ENCODE data around the gene SUSD3. TPM values are rescaled to one million over a fixed set of nuclear protein-coding genes. Genes with fewer than 3 reads are reported as not detected.

The SUSD3 gene
- total RNA-seq, 1 donor from 2014 or later = not detected

- H3K27ac Mint-ChIP-seq (ENCODE audit: unreplicated experiment) = peak overlapping the region; percentile 50
- no peak overlapping the region for H3K4me3 Mint-ChIP-seq
- no peaks in the 10 kb centered on the region for H3K36me3 Mint-ChIP-seq (ENCODE audit: low read depth)
- no peak for DNase-seq (ENCODE audit: low read depth, low spot score)
- H3K27me3 Mint-ChIP-seq (ENCODE audit: low read depth) = no peaks in the 10 kb centered on the region
- H3K9me3 Mint-ChIP-seq = peaks cover 3% of the 10 kb centered on the region
- no peaks in the 10 kb centered on the region for H3K4me1 Mint-ChIP-seq
- TF ChIP-seq CTCF (conservative IDR thresholded peaks at IDR 0.05) = no peak
Measured at GRCh38 chr9:93048566-93049448, 9.7 kb upstream of the SUSD3 start.

- Mint-ChIP-seq H3K27ac (ENCODE audit: unreplicated experiment) (peak overlapping the region; percentile 50), H3K9me3 (peaks cover 3% of the 10 kb centered on the region)
- DNase-seq (ENCODE audit: low read depth, low spot score) = no peak
Measured at GRCh38 chr9:93049491-93049890, 9.0 kb upstream of the SUSD3 start.

GRCh38 chr9:93050231-93050630 is 8.3 kb upstream of the SUSD3 start:
- H3K9me3 Mint-ChIP-seq = peaks cover 3% of the 10 kb centered on the region
- no peaks in the 10 kb centered on the region for H3K36me3 Mint-ChIP-seq (ENCODE audit: low read depth)
- no peak overlapping the region for H3K27ac Mint-ChIP-seq (ENCODE audit: unreplicated experiment)
- no peaks in the 10 kb centered on the region for H3K27me3 Mint-ChIP-seq (ENCODE audit: low read depth)
- TF ChIP-seq CTCF (conservative IDR thresholded peaks at IDR 0.05) = no peak
- H3K4me1 Mint-ChIP-seq = no peaks in the 10 kb centered on the region
- no peak for DNase-seq (ENCODE audit: low read depth, low spot score)
- no peak overlapping the region for H3K4me3 Mint-ChIP-seq

More at GRCh38 chr9:93049491-93049890, 9.0 kb upstream of the SUSD3 start:
- H3K36me3 Mint-ChIP-seq (ENCODE audit: low read depth) = no peaks in the 10 kb centered on the region
- H3K4me1 Mint-ChIP-seq = no peaks in the 10 kb centered on the region
- H3K4me3 Mint-ChIP-seq = no peak overlapping the region
- H3K27me3 Mint-ChIP-seq (ENCODE audit: low read depth) = no peaks in the 10 kb centered on the region
- no peak for TF ChIP-seq CTCF (conservative IDR thresholded peaks at IDR 0.05)

- H3K9me3 Mint-ChIP-seq = no peaks in the 10 kb centered on the region
- H3K4me3 Mint-ChIP-seq = no peak overlapping the region
- H3K27ac Mint-ChIP-seq (ENCODE audit: unreplicated experiment) = no peak overlapping the region
- DNase-seq (ENCODE audit: low read depth, low spot score) = no peak
- no peaks in the 10 kb centered on the region for H3K27me3 Mint-ChIP-seq (ENCODE audit: low read depth)
- TF ChIP-seq CTCF (conservative IDR thresholded peaks at IDR 0.05) = no peak
- H3K36me3 Mint-ChIP-seq (ENCODE audit: low read depth) = no peaks in the 10 kb centered on the region
- H3K4me1 Mint-ChIP-seq = no peaks in the 10 kb centered on the region
Measured at GRCh38 chr9:93051680-93052089, 6.8 kb upstream of the SUSD3 start.

- TF ChIP-seq CTCF (conservative IDR thresholded peaks at IDR 0.05) = peak; percentile 35
- DNase-seq (ENCODE audit: low read depth, low spot score) = no peak
- Mint-ChIP-seq H3K4me3 (no peak overlapping the region), H3K27me3 (ENCODE audit: low read depth) (peaks cover 4% of the 10 kb centered on the region), H3K4me1 (no peaks in the 10 kb centered on the region), H3K27ac (ENCODE audit: unreplicated experiment) (no peak overlapping the region), H3K9me3 (no peaks in the 10 kb centered on the region), H3K36me3 (ENCODE audit: low read depth) (no peaks in the 10 kb centered on the region)
Measured at GRCh38 chr9:93052791-93053540, 5.5 kb upstream of the SUSD3 start.

All from neural crest cell (in vitro differentiated cells).